ENCODE results near the gene PDE4B. TPM values are rescaled to one million over a fixed set of nuclear protein-coding genes. Genes with fewer than 3 reads are reported as not detected.

PDE4B gene
- total and polyA plus RNA-seq, 9 of the 15 experiments (the other 6 are each of a cell fraction or from before 2014, with no cell fraction given) = 0.09 TPM; not detected in 8

DNA sequence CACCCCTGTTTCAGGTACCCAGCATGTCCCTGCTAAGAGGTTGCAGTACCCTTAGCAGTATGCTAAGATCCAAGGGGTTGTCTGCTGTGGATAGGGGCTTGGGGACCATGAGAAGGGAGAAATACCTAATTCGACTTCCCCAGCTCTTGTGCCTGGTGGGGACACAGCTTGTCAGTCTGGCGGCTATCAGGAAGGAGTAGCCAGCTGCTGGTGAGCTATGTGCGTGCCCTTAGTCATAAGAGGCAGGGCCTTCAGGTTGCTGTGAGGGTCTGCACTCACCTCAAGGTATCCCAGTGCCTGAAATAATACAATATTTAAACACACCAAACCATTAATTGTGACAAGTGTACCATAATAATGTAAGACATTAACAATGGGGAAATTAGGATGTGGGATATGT lies 536.2 kb downstream of the PDE4B start:
- Histone ChIP-seq H3K9me1 (ENCODE audit: control insufficient read depth, insufficient read depth, low read length) (no peaks in the 10 kb centered on the region), H3K27ac (ENCODE audit: extremely low read depth, low read depth, low read length) (no peak overlapping the region), H3K79me2 (ENCODE audit: control insufficient read depth, insufficient read depth, low read length) (no peaks in the 10 kb centered on the region), H4K20me1 (replicated peaks; ENCODE audit: control insufficient read depth, insufficient read depth, low read length) (no peaks in the 10 kb centered on the region), H3K9me3 (replicated peaks; ENCODE audit: control insufficient read depth, insufficient read depth, low read depth, low read length) (no peaks in the 10 kb centered on the region), H3K4me3 (no peak overlapping the region), H3K4me1 (replicated peaks in 1 of 2; ENCODE audit: control insufficient read depth in 2 of 2, insufficient read depth in 2 of 2, low read length in 2 of 2) (no peaks in the 10 kb centered on the region), H3K9ac (ENCODE audit: insufficient read depth in 1 of 2, low read depth in 2 of 2, low read length in 2 of 2) (no peak overlapping the region), H3K27me3 (ENCODE audit: control insufficient read depth in 2 of 2, insufficient read depth in 2 of 2, low read length in 2 of 2) (peaks cover 2 to 6% of the 10 kb centered on the region in 2 experiments; a peak in 1 of 5 replicates), H2AFZ (ENCODE audit: low read depth, low read length) (no peak overlapping the region), H3K4me2 (ENCODE audit: insufficient read depth, low read length) (no peak overlapping the region), H3K36me3 (ENCODE audit: control insufficient read depth, insufficient read depth, low read length) (no peaks in the 10 kb centered on the region)
- CTCF ChIA-PET (ENCODE audit: low intra/inter-chr PET ratio) = no interaction called here
- in situ Hi-C loops (cut with MboI) = no loop called here
- FAIRE-seq (no peak), DNase-seq (ENCODE audit: extremely low read depth in 1 of 4, low spot score in 3 of 4) (no peak), ATAC-seq (no peak)
- intact Hi-C loops (cut with micrococcal nuclease) = no loop called here
- BruUV-seq (replicated peaks) = no TSS peak
- TF ChIP-seq, protein P1, sequence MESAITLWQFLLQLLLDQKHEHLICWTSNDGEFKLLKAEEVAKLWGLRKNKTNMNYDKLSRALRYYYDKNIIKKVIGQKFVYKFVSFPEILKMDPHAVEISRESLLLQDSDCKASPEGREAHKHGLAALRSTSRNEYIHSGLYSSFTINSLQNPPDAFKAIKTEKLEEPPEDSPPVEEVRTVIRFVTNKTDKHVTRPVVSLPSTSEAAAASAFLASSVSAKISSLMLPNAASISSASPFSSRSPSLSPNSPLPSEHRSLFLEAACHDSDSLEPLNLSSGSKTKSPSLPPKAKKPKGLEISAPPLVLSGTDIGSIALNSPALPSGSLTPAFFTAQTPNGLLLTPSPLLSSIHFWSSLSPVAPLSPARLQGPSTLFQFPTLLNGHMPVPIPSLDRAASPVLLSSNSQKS (CRISPR knock-in tag; IDR thresholded peaks at IDR 0.05) = no peak
- TF ChIP-seq RBM25 (IDR thresholded peaks at IDR 0.05; ENCODE audit: low read depth, low read length, severe bottlenecking) (no peak), RAD21 (CRISPR knock-in tag; conservative IDR thresholded peaks at IDR 0.05 in 1 of 2, IDR thresholded peaks at IDR 0.05 in 1 of 2) (no peak), ZNF143 (CRISPR knock-in tag; IDR thresholded peaks at IDR 0.05) (no peak), ZNF197 (CRISPR knock-in tag; IDR thresholded peaks at IDR 0.05; ENCODE audit: low read depth) (no peak), MAFG (tag; conservative IDR thresholded peaks at IDR 0.05) (no peak), ZNF384 (IDR thresholded peaks at IDR 0.05; ENCODE audit: low read depth, low read length) (no peak), MCM7 (IDR thresholded peaks at IDR 0.05) (no peak), ELF2 (CRISPR knock-in tag; IDR thresholded peaks at IDR 0.05) (no peak), SREBF1 (IDR thresholded peaks at IDR 0.05; ENCODE audit: borderline replicate concordance, low read depth, low read length) (no peak), ZC3H4 (CRISPR knock-in tag; IDR thresholded peaks at IDR 0.05; ENCODE audit: borderline replicate concordance) (no peak), BRD4 (IDR thresholded peaks at IDR 0.05) (no peak)
- TF ChIP-seq, protein P2, sequence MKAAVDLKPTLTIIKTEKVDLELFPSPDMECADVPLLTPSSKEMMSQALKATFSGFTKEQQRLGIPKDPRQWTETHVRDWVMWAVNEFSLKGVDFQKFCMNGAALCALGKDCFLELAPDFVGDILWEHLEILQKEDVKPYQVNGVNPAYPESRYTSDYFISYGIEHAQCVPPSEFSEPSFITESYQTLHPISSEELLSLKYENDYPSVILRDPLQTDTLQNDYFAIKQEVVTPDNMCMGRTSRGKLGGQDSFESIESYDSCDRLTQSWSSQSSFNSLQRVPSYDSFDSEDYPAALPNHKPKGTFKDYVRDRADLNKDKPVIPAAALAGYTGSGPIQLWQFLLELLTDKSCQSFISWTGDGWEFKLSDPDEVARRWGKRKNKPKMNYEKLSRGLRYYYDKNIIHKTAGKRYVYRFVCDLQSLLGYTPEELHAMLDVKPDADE (conservative IDR thresholded peaks at IDR 0.05; ENCODE audit: control insufficient read depth, low read depth, low read length) = no peak
- TF ChIP-seq, protein P3, sequence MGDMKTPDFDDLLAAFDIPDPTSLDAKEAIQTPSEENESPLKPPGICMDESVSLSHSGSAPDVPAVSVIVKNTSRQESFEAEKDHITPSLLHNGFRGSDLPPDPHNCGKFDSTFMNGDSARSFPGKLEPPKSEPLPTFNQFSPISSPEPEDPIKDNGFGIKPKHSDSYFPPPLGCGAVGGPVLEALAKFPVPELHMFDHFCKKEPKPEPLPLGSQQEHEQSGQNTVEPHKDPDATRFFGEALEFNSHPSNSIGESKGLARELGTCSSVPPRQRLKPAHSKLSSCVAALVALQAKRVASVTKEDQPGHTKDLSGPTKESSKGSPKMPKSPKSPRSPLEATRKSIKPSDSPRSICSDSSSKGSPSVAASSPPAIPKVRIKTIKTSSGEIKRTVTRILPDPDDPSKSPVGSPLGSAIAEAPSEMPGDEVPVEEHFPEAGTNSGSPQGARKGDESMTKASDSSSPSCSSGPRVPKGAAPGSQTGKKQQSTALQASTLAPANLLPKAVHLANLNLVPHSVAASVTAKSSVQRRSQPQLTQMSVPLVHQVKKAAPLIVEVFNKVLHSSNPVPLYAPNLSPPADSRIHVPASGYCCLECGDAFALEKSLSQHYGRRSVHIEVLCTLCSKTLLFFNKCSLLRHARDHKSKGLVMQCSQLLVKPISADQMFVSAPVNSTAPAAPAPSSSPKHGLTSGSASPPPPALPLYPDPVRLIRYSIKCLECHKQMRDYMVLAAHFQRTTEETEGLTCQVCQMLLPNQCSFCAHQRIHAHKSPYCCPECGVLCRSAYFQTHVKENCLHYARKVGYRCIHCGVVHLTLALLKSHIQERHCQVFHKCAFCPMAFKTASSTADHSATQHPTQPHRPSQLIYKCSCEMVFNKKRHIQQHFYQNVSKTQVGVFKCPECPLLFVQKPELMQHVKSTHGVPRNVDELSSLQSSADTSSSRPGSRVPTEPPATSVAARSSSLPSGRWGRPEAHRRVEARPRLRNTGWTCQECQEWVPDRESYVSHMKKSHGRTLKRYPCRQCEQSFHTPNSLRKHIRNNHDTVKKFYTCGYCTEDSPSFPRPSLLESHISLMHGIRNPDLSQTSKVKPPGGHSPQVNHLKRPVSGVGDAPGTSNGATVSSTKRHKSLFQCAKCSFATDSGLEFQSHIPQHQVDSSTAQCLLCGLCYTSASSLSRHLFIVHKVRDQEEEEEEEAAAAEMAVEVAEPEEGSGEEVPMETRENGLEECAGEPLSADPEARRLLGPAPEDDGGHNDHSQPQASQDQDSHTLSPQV (IDR thresholded peaks at IDR 0.05) = no peak
- POLR2A ChIA-PET = no interaction called here
- WGBS (ENCODE audit: insufficient coverage, low coverage, missing lambda C conversion rate) = 0% methylated on average over 3 of the region's 3 CpGs
